ENCODE data around the gene CEP170B. TPM values are rescaled to one million over a fixed set of nuclear protein-coding genes. Genes with fewer than 3 reads are reported as not detected.

CEP170B gene
- total RNA-seq, 2 donors from 2014 or later, result 6.1 to 7.9 TPM

Other genes starting within 250 kb of the CEP170B start
- gene INF2, start 175.7 kb upstream of the CEP170B start, total RNA-seq, result 10 to 100 TPM; 37.6 to 38.8 TPM
- 1 to 10 TPM; 4.6 to 6.1 TPM for gene ADSS1, start 141.0 kb upstream of the CEP170B start, total RNA-seq
- 10 to 100 TPM; 72.9 TPM for gene SIVA1, start 112.1 kb upstream of the CEP170B start, total RNA-seq
- gene AKT1, start 69.5 kb upstream of the CEP170B start, total RNA-seq, result 100 to 1,000 TPM in 1 of 2 donors, 10 to 100 TPM in 1; 98.0 to 113 TPM
- gene ZBTB42, start 64.2 kb upstream of the CEP170B start, total RNA-seq, result 1 to 10 TPM; 2.5 to 3.0 TPM
- gene PLD4, start 59.6 kb downstream of the CEP170B start, total RNA-seq, result under 1 TPM in 1 of 2 donors, not detected in 1; 0.30 TPM
- under 1 TPM in 1 of 2 donors, not detected in 1; 0.05 TPM for gene AHNAK2, start 113.1 kb downstream of the CEP170B start, total RNA-seq
- under 1 TPM; 0.79 to 0.93 TPM for gene CLBA1, start 120.5 kb downstream of the CEP170B start, total RNA-seq
- gene CDCA4, start 155.8 kb downstream of the CEP170B start, total RNA-seq, result 10 to 100 TPM; 56.8 to 57.5 TPM
- 10 to 100 TPM; 38.2 to 49.6 TPM for gene GPR132, start 200.2 kb downstream of the CEP170B start, total RNA-seq

Measured in activated T-cell treated with anti-CD3 and anti-CD28 coated beads, Interleukin-2, amount 50 U/mL, for 72 hours (primary cell).